Natural killer cell (primary cell): ENCODE results near the gene TRPC6. TPM values are rescaled to one million over a fixed set of nuclear protein-coding genes. Genes with fewer than 3 reads are reported as not detected.

Experiments used
- ATAC-seq, 3 donors: fragments of 150-1000 bp in 2 of 3; fragments of 200-7000 bp in 1 of 3; cut with Tn5 transposase; 1 replicate in 1 of 3; 2 replicates in 2 of 3; pipeline ENCODE4 v1.10.0; 2021; ENCODE audit warnings: mild to moderate bottlenecking in 2 of 3, moderate library complexity in 2 of 3
- DNase-seq, 2 donors: peaks; one replicate each; pipeline versions ENCODE4 v3.0.0 to v3.0.0-alpha.2; 2013 to 2021; ENCODE audit warnings: mixed read lengths in 1 of 2
- H3K27ac ChIP-seq: one replicate; pipeline ENCODE4 v1.5.1; 2013; ENCODE audit warnings: mild to moderate bottlenecking, low read length
- H3K27me3 ChIP-seq: one replicate; pipeline ENCODE4 v1.6.1; 2013; ENCODE audit warnings: low read length; ENCODE audit not compliant: control insufficient read depth, insufficient read depth
- H3K36me3 ChIP-seq: one replicate; pipeline ENCODE4 v1.6.1; 2013; ENCODE audit warnings: low read length; ENCODE audit not compliant: control insufficient read depth, insufficient read depth
- H3K4me1 ChIP-seq: one replicate; pipeline ENCODE4 v1.6.1; 2013; ENCODE audit warnings: low read length; ENCODE audit not compliant: control insufficient read depth, insufficient read depth
- H3K4me3 ChIP-seq: one replicate; pipeline ENCODE4 v1.5.1; 2013; ENCODE audit warnings: low read length
- H3K9me3 ChIP-seq: one replicate; pipeline ENCODE4 v1.6.1; 2013; ENCODE audit warnings: low read length; ENCODE audit not compliant: control insufficient read depth, insufficient read depth
- H3K27ac Mint-ChIP-seq, 2 donors: one replicate each; pipeline ENCODE4 v1.8.0; 2022; ENCODE audit warnings: mild to moderate bottlenecking in 2 of 2, mixed read lengths in 2 of 2, moderate library complexity in 1 of 2
- H3K27me3 Mint-ChIP-seq, 2 donors: one replicate each; pipeline ENCODE4 v1.8.0; 2022; ENCODE audit warnings: low read depth in 2 of 2, mixed read lengths in 2 of 2
- H3K36me3 Mint-ChIP-seq: one replicate; pipeline ENCODE4 v1.8.0; 2022; ENCODE audit warnings: mixed read lengths
- H3K4me1 Mint-ChIP-seq, 2 donors: one replicate each; pipeline ENCODE4 v1.8.0; 2022; ENCODE audit warnings: mixed read lengths in 2 of 2
- H3K4me3 Mint-ChIP-seq: one replicate; pipeline ENCODE4 v1.8.0; 2022; ENCODE audit warnings: mild to moderate bottlenecking, moderate library complexity, mixed read lengths
- H3K9me3 Mint-ChIP-seq, 2 donors: one replicate each; pipeline ENCODE4 v1.8.0; 2022; ENCODE audit warnings: mixed read lengths in 2 of 2
- CTCF ChIP-seq: fragments of 200-600 bp; IDR thresholded peaks from one replicate; pipeline ENCODE4 v1.8.0; 2022; ENCODE audit warnings: antibody characterized with exemption
- WGBS: methylation state at CpG from one replicate; pipeline ENCODE4 v1.1.7; 2013; ENCODE audit warnings: missing lambda C conversion rate; ENCODE audit not compliant: insufficient coverage; 5-methylcytosine and 5-hydroxymethylcytosine counted together
- intact Hi-C: fragments of 100-400 bp; cut with micrococcal nuclease; formaldehyde crosslinking; loops from one replicate; pipeline ENCODE4 v1.14.2; 2022
- total RNA-seq, 4 donors: library from RNA; stranded (reverse); fragments of 120-200 nt in 1 of 4; gene quantifications; one replicate each; pipeline versions ENCODE4 v1.2.3 to v1.2.4, GENCODE V29; 2013 to 2022

The TRPC6 gene
- total RNA-seq, 3 donors from 2014 or later (not counting 1 experiment from before 2014, with no cell fraction given) = 0.09 to 0.15 TPM; not detected in 1

- no peaks in the 10 kb centered on the region for H3K4me1 ChIP-seq
- H3K9me3 ChIP-seq = no peaks in the 10 kb centered on the region
- no peaks in the 10 kb centered on the region for H3K4me1 Mint-ChIP-seq
- no peaks in the 10 kb centered on the region for H3K36me3 ChIP-seq
- H3K9me3 Mint-ChIP-seq = peaks cover 0 to 8% of the 10 kb centered on the region in 2 donors
- ATAC-seq (no peak), DNase-seq (no peak)
- no peak overlapping the region for H3K4me3 Mint-ChIP-seq
- WGBS = 93% methylated on average over 3 of the region's 3 CpGs
- H3K4me3 ChIP-seq = no peak overlapping the region
- TF ChIP-seq CTCF = no peak
- no peaks in the 10 kb centered on the region for H3K36me3 Mint-ChIP-seq
- no peak overlapping the region for H3K27ac Mint-ChIP-seq
- H3K27ac ChIP-seq = no peak overlapping the region
- intact Hi-C loops = no loop called here
- H3K27me3 ChIP-seq = no peaks in the 10 kb centered on the region
- H3K27me3 Mint-ChIP-seq = no peaks in the 10 kb centered on the region
Observed at GRCh38 chr11:101477926-101478325, 105.9 kb downstream of the TRPC6 start.

- 89% methylated on average over 6 of the region's 6 CpGs for WGBS
- no peak for DNase-seq
Observed at GRCh38 chr11:101476191-101476590, 107.6 kb downstream of the TRPC6 start.

GRCh38 chr11:101475699-101476098 is 108.1 kb downstream of the TRPC6 start:
- no peak overlapping the region for H3K4me3 Mint-ChIP-seq
- ATAC-seq (no peak), DNase-seq (no peak)
- no peak overlapping the region for H3K4me3 ChIP-seq
- WGBS = no CpG with 5 or more reads among the region's 4 CpGs
- no peak overlapping the region for H3K27ac ChIP-seq
- H3K27me3 ChIP-seq = no peaks in the 10 kb centered on the region
- no peaks in the 10 kb centered on the region for H3K4me1 ChIP-seq
- no peak overlapping the region for H3K27ac Mint-ChIP-seq
- H3K27me3 Mint-ChIP-seq = no peaks in the 10 kb centered on the region
- H3K9me3 ChIP-seq = no peaks in the 10 kb centered on the region
- no peaks in the 10 kb centered on the region for H3K4me1 Mint-ChIP-seq
- TF ChIP-seq CTCF = no peak
- H3K36me3 Mint-ChIP-seq = no peaks in the 10 kb centered on the region
- intact Hi-C loops = no loop called here
- H3K9me3 Mint-ChIP-seq = peaks cover 0 to 4% of the 10 kb centered on the region in 2 donors
- no peaks in the 10 kb centered on the region for H3K36me3 ChIP-seq

More at GRCh38 chr11:101476191-101476590, 107.6 kb downstream of the TRPC6 start:
- ATAC-seq = no peak
- Histone ChIP-seq H3K27ac (no peak overlapping the region), H3K4me3 (no peak overlapping the region), H3K9me3 (no peaks in the 10 kb centered on the region), H3K36me3 (no peaks in the 10 kb centered on the region), H3K4me1 (no peaks in the 10 kb centered on the region), H3K27me3 (no peaks in the 10 kb centered on the region)
- no peak overlapping the region for H3K4me3 Mint-ChIP-seq
- H3K4me1 Mint-ChIP-seq = no peaks in the 10 kb centered on the region
- H3K9me3 Mint-ChIP-seq = peaks cover 0 to 4% of the 10 kb centered on the region in 2 donors
- no peaks in the 10 kb centered on the region for H3K36me3 Mint-ChIP-seq
- TF ChIP-seq CTCF = no peak
- intact Hi-C loops = no loop called here
- no peak overlapping the region for H3K27ac Mint-ChIP-seq
- H3K27me3 Mint-ChIP-seq = no peaks in the 10 kb centered on the region

- no peak overlapping the region for H3K27ac Mint-ChIP-seq
- WGBS = 73% methylated on average over 2 of the region's 3 CpGs
- no peak for TF ChIP-seq CTCF
Observed at GRCh38 chr11:101474666-101475065, 109.1 kb downstream of the TRPC6 start.

More at GRCh38 chr11:101474666-101475065, 109.1 kb downstream of the TRPC6 start:
- Mint-ChIP-seq H3K36me3 (no peaks in the 10 kb centered on the region), H3K27me3 (no peaks in the 10 kb centered on the region), H3K9me3 (peaks cover 2 to 4% of the 10 kb centered on the region in 2 donors), H3K4me1 (no peaks in the 10 kb centered on the region), H3K4me3 (no peak overlapping the region)
- Histone ChIP-seq H3K4me3 (no peak overlapping the region), H3K36me3 (no peaks in the 10 kb centered on the region), H3K9me3 (no peaks in the 10 kb centered on the region), H3K27me3 (no peaks in the 10 kb centered on the region), H3K4me1 (no peaks in the 10 kb centered on the region), H3K27ac (no peak overlapping the region)
- ATAC-seq (no peak), DNase-seq (no peak)
- intact Hi-C loops = no loop called here
